Measurements from ENCODE around the gene COMP. TPM values are rescaled to one million over a fixed set of nuclear protein-coding genes. Genes with fewer than 3 reads are reported as not detected.

COMP gene
- total RNA-seq, 1 experiment from 2014 or later = 0.69 TPM

DNA sequence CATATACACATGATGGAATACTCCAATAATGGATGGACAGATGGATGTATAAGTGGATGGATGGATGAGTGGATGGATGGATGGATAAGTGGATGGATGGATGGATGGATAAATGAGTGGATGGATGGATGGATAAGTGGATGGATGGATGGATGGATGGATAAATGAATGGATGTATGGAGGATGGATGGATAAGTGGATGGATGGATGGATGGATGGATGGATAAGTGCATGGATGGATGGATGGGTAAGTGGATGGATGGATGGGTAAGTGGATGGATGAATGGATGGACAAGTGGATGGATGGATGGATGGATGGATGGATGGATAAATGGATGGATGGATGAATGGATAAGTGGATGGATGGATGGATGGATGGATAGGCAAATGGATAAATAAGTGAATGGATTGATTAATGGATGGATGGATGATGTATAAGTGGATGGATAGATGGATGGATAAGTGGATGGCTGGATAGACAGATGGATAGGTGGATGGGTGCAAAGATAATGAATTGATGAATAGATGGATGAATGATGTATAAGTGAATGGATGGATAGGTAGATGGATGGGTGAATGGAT is 8.4 kb upstream of the COMP start:
- no peaks in the 10 kb centered on the region for H3K9me3 ChIP-seq (ENCODE audit: control insufficient read depth, insufficient read depth, low read depth, low read length)
- TF ChIP-seq, protein P1, sequence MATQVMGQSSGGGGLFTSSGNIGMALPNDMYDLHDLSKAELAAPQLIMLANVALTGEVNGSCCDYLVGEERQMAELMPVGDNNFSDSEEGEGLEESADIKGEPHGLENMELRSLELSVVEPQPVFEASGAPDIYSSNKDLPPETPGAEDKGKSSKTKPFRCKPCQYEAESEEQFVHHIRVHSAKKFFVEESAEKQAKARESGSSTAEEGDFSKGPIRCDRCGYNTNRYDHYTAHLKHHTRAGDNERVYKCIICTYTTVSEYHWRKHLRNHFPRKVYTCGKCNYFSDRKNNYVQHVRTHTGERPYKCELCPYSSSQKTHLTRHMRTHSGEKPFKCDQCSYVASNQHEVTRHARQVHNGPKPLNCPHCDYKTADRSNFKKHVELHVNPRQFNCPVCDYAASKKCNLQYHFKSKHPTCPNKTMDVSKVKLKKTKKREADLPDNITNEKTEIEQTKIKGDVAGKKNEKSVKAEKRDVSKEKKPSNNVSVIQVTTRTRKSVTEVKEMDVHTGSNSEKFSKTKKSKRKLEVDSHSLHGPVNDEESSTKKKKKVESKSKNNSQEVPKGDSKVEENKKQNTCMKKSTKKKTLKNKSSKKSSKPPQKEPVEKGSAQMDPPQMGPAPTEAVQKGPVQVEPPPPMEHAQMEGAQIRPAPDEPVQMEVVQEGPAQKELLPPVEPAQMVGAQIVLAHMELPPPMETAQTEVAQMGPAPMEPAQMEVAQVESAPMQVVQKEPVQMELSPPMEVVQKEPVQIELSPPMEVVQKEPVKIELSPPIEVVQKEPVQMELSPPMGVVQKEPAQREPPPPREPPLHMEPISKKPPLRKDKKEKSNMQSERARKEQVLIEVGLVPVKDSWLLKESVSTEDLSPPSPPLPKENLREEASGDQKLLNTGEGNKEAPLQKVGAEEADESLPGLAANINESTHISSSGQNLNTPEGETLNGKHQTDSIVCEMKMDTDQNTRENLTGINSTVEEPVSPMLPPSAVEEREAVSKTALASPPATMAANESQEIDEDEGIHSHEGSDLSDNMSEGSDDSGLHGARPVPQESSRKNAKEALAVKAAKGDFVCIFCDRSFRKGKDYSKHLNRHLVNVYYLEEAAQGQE (IDR thresholded peaks at IDR 0.05; ENCODE audit: insufficient read depth in 1 of 2, low read depth in 2 of 2, low read length in 1 of 2) = no peak
- no peak for TF ChIP-seq POLR2AphosphoS5 (IDR thresholded peaks at IDR 0.05; ENCODE audit: low read depth, low read length)
- ChIA-PET POLR2A (no interaction called here), CTCF (no interaction called here)
- in situ Hi-C loops (cut with HindIII; ENCODE audit: low pct_unique_long_range_greater_than_20kb, low sequenced_read_pairs) (no loop called here), intact Hi-C loops (cut with micrococcal nuclease; ENCODE audit: unreplicated experiment) (no loop called here)
- H3K4me1 ChIP-seq (ENCODE audit: control insufficient read depth, insufficient read depth, low read length) = no peaks in the 10 kb centered on the region
- no peak overlapping the region for H3K27ac ChIP-seq (ENCODE audit: low read length)
- no TSS peak for BruUV-seq (replicated peaks)
- DNase-seq (ENCODE audit: low read depth, low spot score) = no peak
- ATAC-seq = no peak
- no peaks in the 10 kb centered on the region for H3K27me3 ChIP-seq (ENCODE audit: control insufficient read depth, insufficient read depth, low read length)
- no peak overlapping the region for H3K4me3 ChIP-seq (ENCODE audit: low read depth in 2 of 2, low read length in 2 of 2)
- no peaks in the 10 kb centered on the region for H3K36me3 ChIP-seq (ENCODE audit: control insufficient read depth, insufficient read depth, low read length)

DNA sequence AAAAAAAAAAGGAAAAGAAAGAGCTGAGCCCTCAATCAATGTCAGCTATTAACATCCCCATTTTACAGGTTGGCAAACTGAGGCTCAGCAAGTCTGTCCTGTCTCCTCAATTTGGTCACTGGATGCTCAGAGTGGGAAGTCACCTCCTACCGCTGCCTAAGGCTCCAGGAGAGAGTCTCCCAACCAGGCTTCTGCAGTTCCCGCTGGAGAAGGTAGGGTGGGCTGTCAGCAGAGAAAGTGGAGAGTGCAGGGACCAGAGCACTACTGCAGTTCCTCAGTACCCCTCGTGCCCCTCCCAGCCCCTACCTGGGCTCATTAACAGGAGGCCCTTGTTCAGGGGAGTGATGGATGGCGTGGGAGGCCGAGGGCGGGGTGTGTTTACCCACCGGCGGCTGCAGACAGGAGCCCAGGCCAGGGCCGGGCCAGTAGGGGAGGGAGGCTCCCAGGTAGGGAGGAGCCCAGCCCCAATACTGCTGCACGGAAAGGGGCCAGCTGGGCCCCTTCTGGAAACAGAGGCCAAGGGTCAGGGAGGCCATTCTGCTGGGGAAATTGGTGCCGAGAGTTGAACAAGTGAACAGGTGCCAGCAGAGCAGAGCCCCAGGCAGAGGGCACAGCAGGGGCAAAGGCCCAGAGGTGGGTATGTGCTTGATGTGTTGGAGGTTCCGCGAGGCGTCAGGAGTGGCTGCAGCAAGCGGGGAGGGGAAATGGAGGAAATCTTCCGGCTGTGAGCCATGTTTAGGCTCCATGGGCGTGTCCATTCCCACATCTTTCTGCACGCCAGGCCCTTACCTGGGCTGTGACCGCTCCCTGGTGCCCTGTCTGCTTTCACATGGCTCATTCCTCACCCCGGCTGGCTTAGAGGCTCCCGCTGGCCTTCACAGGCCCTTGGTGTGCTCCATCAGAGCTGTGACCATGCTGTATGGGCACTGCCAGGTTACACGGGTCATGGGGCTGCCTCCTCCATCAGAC is 7.6 kb upstream of the COMP start:
- Histone ChIP-seq H3K4me1 (ENCODE audit: control insufficient read depth, insufficient read depth, low read length) (no peaks in the 10 kb centered on the region), H3K27ac (ENCODE audit: low read length) (no peak overlapping the region), H3K4me3 (ENCODE audit: low read depth in 2 of 2, low read length in 2 of 2) (no peak overlapping the region), H3K27me3 (ENCODE audit: control insufficient read depth, insufficient read depth, low read length) (no peaks in the 10 kb centered on the region), H3K36me3 (ENCODE audit: control insufficient read depth, insufficient read depth, low read length) (no peaks in the 10 kb centered on the region), H3K9me3 (ENCODE audit: control insufficient read depth, insufficient read depth, low read depth, low read length) (no peaks in the 10 kb centered on the region)
- ATAC-seq = no peak
- intact Hi-C loops (cut with micrococcal nuclease; ENCODE audit: unreplicated experiment) (no loop called here), in situ Hi-C loops (cut with HindIII; ENCODE audit: low pct_unique_long_range_greater_than_20kb, low sequenced_read_pairs) (no loop called here)
- ChIA-PET POLR2A (interaction anchor here (0.6 kb wide), 2 partner anchors 20 to 29 kb away, joined by 3 to 4 read pairs; no protein-coding TSS in a partner anchor), CTCF (no interaction called here)
- BruUV-seq (replicated peaks) = no TSS peak
- no peak for TF ChIP-seq SIN3A (IDR thresholded peaks at IDR 0.05; ENCODE audit: borderline replicate concordance, insufficient read depth, low read depth, low read length)
- TF ChIP-seq, protein P1 (IDR thresholded peaks at IDR 0.05; ENCODE audit: insufficient read depth in 1 of 2, low read depth in 2 of 2, low read length in 1 of 2) = no peak
- TF ChIP-seq, protein P2, sequence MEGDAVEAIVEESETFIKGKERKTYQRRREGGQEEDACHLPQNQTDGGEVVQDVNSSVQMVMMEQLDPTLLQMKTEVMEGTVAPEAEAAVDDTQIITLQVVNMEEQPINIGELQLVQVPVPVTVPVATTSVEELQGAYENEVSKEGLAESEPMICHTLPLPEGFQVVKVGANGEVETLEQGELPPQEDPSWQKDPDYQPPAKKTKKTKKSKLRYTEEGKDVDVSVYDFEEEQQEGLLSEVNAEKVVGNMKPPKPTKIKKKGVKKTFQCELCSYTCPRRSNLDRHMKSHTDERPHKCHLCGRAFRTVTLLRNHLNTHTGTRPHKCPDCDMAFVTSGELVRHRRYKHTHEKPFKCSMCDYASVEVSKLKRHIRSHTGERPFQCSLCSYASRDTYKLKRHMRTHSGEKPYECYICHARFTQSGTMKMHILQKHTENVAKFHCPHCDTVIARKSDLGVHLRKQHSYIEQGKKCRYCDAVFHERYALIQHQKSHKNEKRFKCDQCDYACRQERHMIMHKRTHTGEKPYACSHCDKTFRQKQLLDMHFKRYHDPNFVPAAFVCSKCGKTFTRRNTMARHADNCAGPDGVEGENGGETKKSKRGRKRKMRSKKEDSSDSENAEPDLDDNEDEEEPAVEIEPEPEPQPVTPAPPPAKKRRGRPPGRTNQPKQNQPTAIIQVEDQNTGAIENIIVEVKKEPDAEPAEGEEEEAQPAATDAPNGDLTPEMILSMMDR (IDR thresholded peaks at IDR 0.05) = no peak
- TF ChIP-seq POLR2AphosphoS5 (IDR thresholded peaks at IDR 0.05; ENCODE audit: low read depth, low read length) = no peak
- DNase-seq (ENCODE audit: low read depth, low spot score) = no peak
